Bronchial epithelial cell (primary cell): ENCODE data around the gene NUP93. TPM values are rescaled to one million over a fixed set of nuclear protein-coding genes. Genes with fewer than 3 reads are reported as not detected.

ENCODE experiments used
- DNase-seq: peaks from one replicate; pipeline ENCODE4 v3.0.0-alpha.2; 2010; ENCODE audit warnings: low read depth
- FAIRE-seq: peaks from 2 replicates; lab custom pipeline; 2011; peaks lifted over from hg19 to GRCh38; lab: Jason Lieb, UNC
- H3K27me3 ChIP-seq: 2 replicates; pipeline ENCODE4 v1.5.1; 2011; ENCODE audit warnings: low read length; ENCODE audit not compliant: control insufficient read depth, insufficient read depth
- H3K36me3 ChIP-seq: 2 replicates; pipeline ENCODE4 v1.5.1; 2011; ENCODE audit warnings: low read length; ENCODE audit not compliant: control insufficient read depth, insufficient read depth
- H3K4me3 ChIP-seq: 2 replicates; pipeline ENCODE4 v1.5.1; 2011; ENCODE audit warnings: mild to moderate bottlenecking, low read depth, low read length, control low read depth
- total RNA-seq: library from RNA; depleted of rRNA; stranded (reverse); fragments of >200 nt; gene quantifications from 2 replicates; pipeline ENCODE4 v1.2.1, GENCODE V29; 2014
- TF ChIP-seq, protein P1 (sequence below): IDR thresholded peaks from 2 replicates; pipeline ENCODE4 v1.5.1; 2011; ENCODE audit warnings: mild to moderate bottlenecking, moderate library complexity, low read length, control low read depth, inconsistent platforms; ENCODE audit not compliant: insufficient read depth, severe bottlenecking

NUP93 gene
- total RNA-seq, 1 donor from 2014 or later: 47.4 TPM

DNA sequence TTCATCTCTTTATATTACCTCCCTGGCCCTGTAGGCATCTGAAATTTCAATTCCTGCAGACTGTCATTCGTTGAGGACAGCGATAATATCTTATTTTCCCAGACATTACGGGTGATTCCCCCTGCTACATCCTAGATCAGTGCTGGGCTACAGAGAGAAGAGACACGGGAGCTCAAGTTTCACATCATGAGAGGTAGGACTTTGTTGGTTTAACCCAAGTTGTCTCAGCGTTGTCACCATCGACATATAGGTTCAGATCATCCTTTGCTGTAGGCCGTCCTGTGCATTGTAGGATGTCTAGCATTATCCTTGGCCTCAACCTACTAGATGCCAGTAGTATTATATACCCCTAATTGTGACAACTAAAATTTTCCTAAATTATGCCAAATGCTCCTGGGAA, 28.4 kb upstream of the NUP93 start:
- Histone ChIP-seq H3K4me3 (no peak overlapping the region), H3K36me3 (no peaks in the 10 kb centered on the region), H3K27me3 (no peaks in the 10 kb centered on the region)
- FAIRE-seq (no peak), DNase-seq (no peak)
- TF ChIP-seq, protein P1, sequence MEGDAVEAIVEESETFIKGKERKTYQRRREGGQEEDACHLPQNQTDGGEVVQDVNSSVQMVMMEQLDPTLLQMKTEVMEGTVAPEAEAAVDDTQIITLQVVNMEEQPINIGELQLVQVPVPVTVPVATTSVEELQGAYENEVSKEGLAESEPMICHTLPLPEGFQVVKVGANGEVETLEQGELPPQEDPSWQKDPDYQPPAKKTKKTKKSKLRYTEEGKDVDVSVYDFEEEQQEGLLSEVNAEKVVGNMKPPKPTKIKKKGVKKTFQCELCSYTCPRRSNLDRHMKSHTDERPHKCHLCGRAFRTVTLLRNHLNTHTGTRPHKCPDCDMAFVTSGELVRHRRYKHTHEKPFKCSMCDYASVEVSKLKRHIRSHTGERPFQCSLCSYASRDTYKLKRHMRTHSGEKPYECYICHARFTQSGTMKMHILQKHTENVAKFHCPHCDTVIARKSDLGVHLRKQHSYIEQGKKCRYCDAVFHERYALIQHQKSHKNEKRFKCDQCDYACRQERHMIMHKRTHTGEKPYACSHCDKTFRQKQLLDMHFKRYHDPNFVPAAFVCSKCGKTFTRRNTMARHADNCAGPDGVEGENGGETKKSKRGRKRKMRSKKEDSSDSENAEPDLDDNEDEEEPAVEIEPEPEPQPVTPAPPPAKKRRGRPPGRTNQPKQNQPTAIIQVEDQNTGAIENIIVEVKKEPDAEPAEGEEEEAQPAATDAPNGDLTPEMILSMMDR: no peak

DNA sequence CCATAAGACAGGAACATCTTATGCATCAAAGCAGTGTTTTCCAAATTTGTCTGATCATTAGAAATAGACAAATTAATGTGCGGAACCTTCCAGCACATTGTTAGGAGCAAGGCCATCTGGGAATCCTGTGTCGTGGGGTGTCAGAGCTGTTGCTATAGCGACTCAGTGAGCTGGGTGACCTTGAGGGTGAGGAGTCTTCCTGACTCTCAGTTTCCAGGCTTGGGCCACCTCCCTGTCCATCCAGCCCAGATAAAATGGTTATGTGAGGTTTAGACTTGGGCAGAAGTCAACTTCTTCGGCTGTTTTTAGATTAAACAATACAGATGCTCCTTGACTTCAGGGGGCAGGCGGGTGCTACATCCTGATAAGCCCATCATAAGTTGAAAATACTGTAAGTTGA, 27.1 kb upstream of the NUP93 start:
- TF ChIP-seq, protein P1: no peak
- no peak for FAIRE-seq
- H3K4me3 ChIP-seq: no peak overlapping the region

DNA sequence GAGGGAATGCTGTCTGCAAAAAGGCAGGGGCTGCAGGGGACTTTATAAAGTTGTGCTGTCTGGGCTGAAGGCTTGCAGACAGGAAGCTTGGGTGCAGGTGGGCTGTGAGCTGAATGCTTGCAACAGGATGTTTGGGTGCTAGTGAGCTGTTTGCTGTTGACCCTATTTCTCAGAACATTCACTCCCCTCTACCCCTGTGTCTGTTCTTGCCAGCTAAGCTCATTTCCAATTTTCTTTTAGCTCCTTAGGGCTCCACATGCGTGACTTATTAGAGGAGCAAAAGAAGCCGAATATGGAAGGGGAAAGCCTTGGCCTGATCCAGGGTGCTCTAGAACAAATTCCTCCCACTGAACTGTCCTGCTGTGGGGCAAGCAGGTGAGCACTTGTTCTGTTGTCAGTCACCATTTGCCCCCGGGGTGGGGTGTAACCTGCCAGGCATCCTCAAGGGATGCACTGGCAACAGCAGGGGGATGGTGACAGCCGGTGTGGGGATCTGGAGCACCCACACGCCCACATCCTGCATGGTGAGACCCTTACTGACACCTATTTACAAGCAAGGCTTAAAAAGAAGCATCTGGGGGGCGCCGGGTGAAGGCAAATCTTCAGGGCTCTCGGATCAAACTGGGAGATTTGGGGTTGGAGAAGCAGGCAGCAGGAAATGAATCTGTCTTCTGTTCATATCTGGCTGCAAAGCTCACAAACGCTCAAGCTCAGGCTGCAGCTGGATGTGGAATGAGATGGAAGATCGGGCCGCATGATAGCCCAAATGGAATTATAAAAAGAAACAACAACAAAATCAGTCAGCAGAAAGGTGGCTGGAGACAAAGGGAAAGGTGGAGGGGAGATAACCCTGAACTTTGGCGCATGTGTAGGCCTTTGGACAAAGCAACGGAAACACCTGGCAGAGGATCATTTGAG, 21.1 kb upstream of the NUP93 start:
- H3K27me3 ChIP-seq: no peaks in the 10 kb centered on the region
- FAIRE-seq (no peak), DNase-seq (no peak)
- TF ChIP-seq, protein P1: no peak
- H3K36me3 ChIP-seq: no peaks in the 10 kb centered on the region
- no peak overlapping the region for H3K4me3 ChIP-seq

More for the DNA sequence above, 27.1 kb upstream of the NUP93 start:
- Histone ChIP-seq H3K36me3 (no peaks in the 10 kb centered on the region), H3K27me3 (no peaks in the 10 kb centered on the region)
- no peak for DNase-seq

DNA sequence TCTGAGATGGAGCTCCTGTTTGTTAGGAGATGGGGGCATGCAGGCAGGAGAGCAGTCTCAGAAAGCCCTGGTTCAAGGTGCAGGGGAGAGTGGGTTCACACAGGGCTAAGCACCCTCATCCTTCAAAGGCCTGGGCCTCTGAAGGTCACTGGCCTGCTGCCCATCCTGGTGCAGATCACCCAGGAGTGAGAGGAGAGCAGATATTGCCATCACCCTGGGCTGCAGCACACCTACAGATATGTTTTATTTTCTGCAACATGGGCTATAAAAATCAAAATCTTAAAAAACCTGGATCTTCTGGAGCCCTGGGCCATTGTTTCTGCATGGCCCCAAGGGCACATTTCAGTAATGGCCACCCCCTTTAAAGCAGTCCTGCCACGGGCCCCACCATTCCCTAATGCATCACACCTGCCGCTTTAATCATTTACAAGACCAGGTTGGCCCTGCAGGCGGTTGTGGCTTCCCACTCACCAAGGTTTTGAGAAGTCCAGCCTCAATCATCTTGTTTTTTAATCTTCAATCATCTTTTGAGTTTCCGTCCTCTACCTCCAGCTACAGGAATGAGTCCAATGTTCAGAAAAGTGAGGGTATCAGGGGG, 20.4 kb upstream of the NUP93 start:
- FAIRE-seq (no peak), DNase-seq (no peak)
- no peaks in the 10 kb centered on the region for H3K27me3 ChIP-seq
- no peaks in the 10 kb centered on the region for H3K36me3 ChIP-seq
- H3K4me3 ChIP-seq: no peak overlapping the region
- TF ChIP-seq, protein P1: no peak

DNA sequence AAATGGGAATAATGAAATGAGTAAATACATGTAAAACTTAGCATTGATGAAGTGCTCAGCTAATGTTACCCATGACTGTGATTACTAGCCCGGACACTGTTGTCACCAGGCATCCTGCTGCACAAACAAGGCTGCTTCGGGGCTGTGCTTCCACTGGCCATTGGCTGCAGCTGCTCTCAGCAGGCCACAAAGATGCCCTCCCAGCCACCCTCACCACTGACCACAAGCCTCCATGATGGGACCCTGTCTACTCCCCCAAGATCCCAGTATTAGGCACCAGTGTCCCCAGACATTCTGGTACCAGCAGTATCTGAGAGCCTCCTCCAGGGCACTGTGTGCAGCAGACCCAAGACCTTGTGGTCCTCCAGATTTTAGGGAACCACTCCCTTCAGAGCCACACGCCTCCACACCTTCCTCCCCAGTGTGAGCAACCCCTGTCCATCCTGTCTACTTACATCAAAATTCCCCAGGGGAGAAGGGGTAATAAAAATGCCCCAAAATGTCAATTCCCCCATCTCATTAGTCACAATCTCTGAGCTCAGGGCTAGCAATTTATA, 19.7 kb upstream of the NUP93 start:
- Histone ChIP-seq H3K36me3 (no peaks in the 10 kb centered on the region), H3K4me3 (no peak overlapping the region), H3K27me3 (no peaks in the 10 kb centered on the region)
- DNase-seq: no peak
- TF ChIP-seq, protein P1: no peak
- no peak for FAIRE-seq
